Astrocyte of the hippocampus (primary cell): Measurements from ENCODE around the gene ZNF184.
"Not testable (repeated sequence)": the region's sequence is repeated elsewhere in the genome, so short reads cannot be mapped to it uniquely, and the experiment has no call there.

Experiments used
- DNase-seq: peaks from one replicate; pipeline ENCODE4 v3.0.0; 2011; ENCODE audit warnings: low read depth, low spot score

ZNF184 gene

DNA sequence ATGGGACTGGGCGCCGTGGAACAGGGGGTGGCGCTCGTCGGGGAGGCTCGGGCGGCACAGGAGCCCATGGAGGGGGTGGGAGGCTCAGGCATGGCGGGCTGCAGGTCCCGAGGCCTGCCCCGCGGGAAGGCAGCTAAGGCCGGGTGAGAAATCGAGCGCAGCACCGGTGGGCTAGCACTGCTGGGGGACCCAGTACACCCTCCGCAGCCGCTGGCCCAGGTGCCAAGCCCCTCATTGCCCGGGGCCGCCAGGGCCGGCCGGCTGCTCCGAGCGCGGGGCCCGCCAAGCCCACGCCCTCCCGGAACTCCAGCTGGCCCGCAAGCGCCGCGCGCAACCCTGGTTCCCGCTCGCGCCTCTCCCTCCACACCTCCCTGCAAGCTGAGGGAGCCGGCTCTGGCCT is 48.1 kb downstream of the ZNF184 start:
- DNase-seq = not testable (repeated sequence)

DNA sequence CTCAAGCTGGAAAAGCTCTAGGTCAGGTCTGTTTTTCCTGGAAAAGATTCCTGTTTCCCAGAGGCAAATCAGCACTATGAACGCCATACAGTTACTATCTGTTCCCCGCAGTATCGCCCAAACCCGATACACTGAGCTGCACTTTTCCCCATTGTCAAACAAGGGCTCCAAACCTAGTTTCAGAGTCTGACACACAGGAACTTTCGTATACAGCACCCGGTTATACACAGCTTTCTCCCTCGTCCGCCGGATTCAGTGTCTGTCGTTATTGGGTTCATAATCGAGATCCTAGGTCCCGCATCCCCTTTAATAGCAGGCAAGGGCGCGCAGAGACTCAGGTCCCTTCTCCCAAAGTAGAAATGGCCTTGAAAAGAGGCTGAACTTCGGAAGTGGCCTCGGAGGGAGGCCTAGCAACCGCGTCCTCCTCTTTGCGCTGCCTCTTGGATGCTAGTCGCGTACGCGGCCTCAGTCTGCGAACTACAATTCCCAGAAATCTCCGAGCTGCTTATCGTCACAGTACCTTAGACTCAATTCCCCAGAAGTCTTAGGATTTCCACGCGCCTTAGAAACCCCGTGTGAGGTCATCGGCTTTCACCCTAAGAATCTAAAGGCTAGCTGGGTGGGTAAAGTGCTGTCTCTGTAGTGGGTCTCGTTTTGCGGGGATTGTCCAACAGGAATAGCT is 50.1 kb downstream of the ZNF184 start:
- peak; percentile 12 for DNase-seq

DNA sequence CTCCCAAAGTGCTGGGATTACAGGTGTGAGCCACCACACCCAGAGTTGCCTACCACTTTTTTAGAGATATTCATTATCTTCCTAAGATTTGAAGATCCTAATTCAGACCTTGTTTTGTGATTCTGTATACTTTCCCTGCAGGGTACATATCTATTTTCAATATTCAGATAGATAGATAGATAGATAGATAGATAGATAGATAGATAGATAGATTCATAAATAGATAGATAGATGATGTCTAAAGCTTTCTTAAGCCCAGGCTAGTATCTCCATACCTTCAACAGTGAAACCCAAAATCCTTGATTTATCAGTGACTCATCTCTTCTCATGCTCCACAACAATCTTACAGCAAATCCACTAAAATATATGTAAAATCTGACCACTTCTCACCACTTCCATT is 53.5 kb downstream of the ZNF184 start:
- no peak for DNase-seq

DNA sequence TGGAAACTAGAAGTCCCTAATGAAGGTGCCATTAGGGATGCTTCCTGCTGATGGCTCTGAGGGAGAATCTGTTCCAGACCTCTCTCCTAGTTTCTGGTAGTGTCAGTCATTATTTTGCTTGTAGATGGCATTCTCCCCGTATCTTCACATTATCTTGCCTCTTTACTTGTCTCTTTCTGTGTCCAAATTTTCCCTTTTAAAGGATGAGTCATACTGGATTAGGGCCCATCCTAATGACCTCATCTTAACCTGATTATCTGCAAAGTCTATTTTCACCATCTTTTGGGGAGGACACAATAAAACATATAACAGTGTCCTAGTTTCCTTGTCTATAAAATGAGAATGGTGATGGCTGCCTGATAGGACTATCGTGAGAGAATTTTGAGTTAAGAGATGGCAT is 57.0 kb downstream of the ZNF184 start:
- DNase-seq = no peak

DNA sequence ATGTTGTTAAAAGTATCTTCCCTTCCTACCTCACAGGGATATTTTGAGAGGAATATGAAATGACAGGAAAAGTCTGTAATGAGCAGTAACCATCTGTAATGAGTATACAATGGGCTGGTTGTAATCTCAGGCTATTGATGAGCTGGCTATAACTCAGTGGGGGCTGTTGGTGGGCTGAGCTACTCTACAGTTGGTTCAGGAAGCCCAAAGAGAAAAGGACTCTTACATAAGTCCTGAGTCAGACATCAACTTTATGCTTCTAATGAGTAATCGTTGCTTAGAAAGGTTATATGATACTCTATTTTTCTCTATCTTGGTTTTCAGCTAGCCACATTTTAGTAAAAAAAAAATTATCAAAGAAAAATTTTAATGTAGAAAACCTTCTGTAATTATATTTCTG is 57.9 kb downstream of the ZNF184 start:
- no peak for DNase-seq

DNA sequence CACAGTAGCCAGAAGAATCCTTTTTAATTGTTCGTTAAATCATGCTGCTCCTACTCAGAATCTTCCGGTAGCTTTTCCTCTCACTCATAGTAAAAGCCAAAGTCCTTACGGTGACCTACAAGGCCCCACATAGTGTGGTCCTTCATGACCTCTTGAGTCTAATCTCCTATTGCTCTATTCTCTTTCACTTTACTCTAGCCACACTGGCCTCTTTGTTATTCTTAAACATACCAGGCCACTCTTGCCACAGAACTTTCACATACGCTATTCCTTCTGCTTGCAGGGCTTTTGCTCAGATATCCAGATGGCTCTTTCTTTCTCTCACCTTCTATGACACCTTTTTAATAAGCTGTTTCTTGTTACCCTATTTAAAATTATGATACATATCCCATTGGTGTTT is 58.6 kb downstream of the ZNF184 start:
- no peak for DNase-seq

DNA sequence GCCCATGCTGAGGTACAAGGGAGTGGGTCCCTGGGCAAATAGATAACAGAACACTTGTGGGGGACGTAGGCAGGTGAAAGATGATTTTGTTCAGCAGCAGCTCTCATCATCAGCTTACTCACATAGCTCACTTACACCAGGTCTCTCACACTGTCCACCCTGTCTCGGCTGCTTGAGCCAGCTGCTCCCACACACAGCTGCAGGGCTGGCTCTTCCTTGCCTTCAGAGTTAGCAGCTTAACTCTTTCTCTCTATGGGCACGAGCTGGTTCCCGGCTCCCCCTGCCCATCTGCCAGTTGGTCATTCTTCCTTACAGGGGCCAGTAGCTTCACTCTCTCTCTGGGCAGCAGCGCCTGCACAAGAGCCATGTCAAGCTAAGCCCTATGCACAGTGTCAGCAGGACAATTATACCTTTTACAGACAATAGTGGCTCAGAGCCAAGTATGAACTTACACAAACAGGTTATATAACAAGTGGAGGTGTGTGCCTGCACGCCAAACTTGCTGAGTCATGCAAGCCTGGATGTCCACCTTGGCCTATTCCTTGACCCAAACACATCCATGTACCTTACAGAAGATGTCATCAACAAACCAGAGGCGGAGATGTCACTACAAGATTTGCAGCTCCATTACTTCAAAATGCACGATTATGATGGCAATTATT is 65.6 kb downstream of the ZNF184 start:
- DNase-seq = no peak

DNA sequence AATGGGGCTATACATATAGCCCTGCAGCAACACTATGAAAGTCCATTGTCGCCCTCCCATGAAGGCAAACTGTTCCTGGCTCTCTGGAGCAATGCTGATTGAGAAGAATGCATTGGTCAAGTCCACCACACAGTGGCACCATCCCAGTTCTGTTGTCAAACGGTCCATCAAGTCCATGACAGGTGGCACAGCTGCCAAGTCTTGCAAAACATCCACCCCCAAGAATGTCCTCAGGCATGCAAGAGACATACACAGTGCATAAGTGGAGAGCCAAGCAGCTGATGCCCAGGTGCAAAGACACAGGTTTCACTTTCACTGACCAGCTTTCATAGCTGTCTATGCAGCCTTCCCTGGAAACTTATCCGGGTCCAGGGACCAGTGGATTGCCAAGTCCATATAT is 66.8 kb downstream of the ZNF184 start:
- DNase-seq = no peak

DNA sequence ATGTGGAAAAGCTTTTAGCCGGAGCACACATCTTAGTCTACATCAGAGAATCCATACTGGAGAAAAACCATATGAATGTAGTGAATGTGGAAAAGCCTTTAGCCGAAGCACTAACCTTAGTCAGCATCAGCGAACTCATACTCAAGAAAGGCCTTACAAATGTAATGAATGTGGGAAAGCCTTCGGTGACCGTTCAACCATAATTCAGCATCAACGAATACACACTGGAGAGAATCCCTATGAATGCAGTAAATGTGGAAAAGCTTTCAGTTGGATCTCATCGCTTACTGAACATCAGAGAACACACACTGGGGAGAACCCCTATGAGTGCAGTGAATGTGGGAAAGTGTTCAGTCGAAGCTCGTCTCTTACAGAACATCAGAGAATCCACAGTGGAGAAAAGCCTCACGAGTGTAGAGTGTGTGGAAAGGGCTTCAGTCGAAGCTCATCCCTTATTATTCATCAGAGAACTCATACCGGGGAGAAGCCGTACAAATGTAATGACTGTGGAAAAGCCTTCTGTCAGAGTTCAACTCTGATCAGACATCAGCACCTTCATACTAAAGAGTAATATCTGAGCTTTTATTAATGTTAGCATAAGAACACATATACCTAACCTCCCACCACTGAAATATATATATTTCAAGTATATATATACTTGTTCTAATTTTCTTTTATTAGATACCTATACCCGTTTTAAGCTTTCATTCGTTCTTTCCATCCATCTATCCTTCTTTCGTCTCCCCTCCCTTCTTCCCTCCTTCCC is 71.8 kb downstream of the ZNF184 start:
- DNase-seq = no peak
